NB4 (cell line): ENCODE results near the gene ZSCAN1.
A peak's percentile ranks its signal among the peaks of the same experiment; 100 is the strongest.

Experiments
- DNase-seq: peaks from one replicate; pipeline ENCODE4 v3.0.0; 2010; ENCODE audit warnings: low read depth
- H3K4me3 ChIP-seq: one replicate; pipeline ENCODE4 v1.5.1; 2011; ENCODE audit warnings: mild to moderate bottlenecking, low read depth, low read length, moderate library complexity
- MYC ChIP-seq: IDR thresholded peaks from 2 replicates; pipeline ENCODE4 v1.6.1; 2011; ENCODE audit warnings: low read depth, low read length
- POLR2A ChIP-seq: IDR thresholded peaks from 2 replicates; pipeline ENCODE4 v1.6.1; 2011; ENCODE audit warnings: mild to moderate bottlenecking; ENCODE audit not compliant: insufficient read length; ENCODE audit errors: extremely low read depth
- TF ChIP-seq, protein P1 (sequence below): IDR thresholded peaks from one replicate; pipeline ENCODE4 v1.5.1; 2012; ENCODE audit warnings: low read depth, low read length
- TF ChIP-seq, protein P2 (sequence below): IDR thresholded peaks from 2 replicates; pipeline ENCODE4 v1.6.1; 2011; ENCODE audit warnings: low read depth, low read length

Gene ZSCAN1

DNA sequence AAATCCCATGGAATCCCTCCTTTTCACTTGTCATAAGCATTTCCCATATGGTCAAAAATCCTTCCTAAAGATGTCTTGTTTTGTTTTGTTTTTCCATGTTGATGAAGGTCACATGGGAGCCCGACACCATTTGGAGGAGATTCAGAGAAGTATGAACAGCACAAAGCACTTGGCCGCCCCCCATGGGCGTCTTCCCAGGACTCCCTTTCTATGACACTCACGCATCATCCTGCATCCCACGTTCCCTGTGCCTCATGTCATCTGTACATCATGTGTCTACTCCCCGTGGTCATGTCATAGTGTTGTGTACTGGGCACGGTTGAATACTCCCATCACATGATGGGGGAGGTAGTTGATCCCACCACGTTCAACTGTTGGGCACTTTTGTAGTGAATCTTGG is 2.0 kb downstream of the ZSCAN1 start:
- TF ChIP-seq, protein P1, sequence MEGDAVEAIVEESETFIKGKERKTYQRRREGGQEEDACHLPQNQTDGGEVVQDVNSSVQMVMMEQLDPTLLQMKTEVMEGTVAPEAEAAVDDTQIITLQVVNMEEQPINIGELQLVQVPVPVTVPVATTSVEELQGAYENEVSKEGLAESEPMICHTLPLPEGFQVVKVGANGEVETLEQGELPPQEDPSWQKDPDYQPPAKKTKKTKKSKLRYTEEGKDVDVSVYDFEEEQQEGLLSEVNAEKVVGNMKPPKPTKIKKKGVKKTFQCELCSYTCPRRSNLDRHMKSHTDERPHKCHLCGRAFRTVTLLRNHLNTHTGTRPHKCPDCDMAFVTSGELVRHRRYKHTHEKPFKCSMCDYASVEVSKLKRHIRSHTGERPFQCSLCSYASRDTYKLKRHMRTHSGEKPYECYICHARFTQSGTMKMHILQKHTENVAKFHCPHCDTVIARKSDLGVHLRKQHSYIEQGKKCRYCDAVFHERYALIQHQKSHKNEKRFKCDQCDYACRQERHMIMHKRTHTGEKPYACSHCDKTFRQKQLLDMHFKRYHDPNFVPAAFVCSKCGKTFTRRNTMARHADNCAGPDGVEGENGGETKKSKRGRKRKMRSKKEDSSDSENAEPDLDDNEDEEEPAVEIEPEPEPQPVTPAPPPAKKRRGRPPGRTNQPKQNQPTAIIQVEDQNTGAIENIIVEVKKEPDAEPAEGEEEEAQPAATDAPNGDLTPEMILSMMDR = no peak
- H3K4me3 ChIP-seq = no peak overlapping the region
- DNase-seq = no peak

DNA sequence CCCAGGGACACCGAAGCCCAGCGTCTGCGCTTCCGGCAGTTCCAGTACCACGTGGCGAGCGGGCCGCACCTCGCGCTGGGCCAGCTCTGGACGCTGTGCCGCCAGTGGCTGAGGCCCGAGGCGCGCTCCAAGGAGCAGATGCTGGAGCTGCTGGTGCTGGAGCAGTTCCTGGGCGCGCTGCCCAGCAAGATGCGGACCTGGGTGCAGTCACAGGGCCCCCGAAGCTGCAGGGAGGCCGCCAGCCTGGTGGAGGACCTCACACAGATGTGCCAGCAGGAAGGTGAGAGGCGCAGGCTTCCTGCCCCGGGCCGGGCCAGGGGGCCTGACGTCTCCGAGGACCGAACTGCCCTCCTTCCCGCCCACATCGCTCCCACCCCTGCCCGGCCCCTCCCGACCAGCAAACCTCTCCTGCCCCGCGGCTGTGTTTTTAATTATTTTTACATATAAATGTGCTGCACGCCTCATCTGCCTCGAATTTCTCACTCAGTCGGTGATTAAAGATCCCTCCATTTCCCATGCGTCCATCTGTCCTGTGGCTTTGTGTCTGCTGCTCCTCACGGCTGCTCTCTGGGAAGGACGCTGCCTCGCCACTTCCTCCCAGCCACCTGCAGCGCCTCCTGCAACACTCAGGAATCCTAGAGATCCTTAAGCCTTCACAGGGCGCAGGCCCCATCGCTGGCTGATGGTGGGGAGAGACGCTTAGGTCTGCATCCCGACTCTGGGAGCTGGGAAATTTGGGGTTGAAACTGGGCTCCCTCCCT is 4.3 kb downstream of the ZSCAN1 start:
- no peak overlapping the region for H3K4me3 ChIP-seq
- TF ChIP-seq MYC = no peak
- TF ChIP-seq, protein P2, sequence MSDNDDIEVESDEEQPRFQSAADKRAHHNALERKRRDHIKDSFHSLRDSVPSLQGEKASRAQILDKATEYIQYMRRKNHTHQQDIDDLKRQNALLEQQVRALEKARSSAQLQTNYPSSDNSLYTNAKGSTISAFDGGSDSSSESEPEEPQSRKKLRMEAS = no peak
- TF ChIP-seq POLR2A = no peak
- TF ChIP-seq, protein P1 = no peak
- no peak for DNase-seq

DNA sequence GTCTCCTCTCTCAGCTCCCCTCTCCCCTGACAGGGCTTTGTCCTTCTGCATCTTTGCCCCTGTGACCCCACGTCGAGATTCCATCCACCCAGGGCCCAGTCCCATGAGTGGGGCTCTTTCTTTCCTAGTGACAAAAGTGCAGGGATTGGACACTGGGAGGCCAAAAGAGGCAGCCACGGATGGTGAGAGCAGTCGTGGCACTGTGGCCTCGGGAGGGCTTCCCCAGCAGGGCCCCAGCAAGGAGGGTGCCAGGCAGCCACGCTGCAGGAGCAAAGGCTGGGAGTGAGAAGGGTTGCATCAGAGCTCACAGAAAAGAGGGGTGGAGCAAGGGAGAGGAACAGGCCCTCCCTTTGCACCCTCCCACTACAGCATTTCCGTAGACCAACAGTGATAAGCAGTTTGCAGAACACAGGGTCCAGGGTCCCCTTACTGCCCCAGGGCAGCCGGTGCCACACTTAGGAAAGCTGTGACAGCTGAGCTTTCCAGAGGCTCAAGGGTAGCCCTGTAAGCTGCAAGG is 4.9 kb downstream of the ZSCAN1 start:
- H3K4me3 ChIP-seq = no peak overlapping the region
- peak; percentile 22 for DNase-seq
- TF ChIP-seq MYC (no peak), POLR2A (no peak)
- TF ChIP-seq, protein P1 = no peak
- TF ChIP-seq, protein P2 = no peak

DNA sequence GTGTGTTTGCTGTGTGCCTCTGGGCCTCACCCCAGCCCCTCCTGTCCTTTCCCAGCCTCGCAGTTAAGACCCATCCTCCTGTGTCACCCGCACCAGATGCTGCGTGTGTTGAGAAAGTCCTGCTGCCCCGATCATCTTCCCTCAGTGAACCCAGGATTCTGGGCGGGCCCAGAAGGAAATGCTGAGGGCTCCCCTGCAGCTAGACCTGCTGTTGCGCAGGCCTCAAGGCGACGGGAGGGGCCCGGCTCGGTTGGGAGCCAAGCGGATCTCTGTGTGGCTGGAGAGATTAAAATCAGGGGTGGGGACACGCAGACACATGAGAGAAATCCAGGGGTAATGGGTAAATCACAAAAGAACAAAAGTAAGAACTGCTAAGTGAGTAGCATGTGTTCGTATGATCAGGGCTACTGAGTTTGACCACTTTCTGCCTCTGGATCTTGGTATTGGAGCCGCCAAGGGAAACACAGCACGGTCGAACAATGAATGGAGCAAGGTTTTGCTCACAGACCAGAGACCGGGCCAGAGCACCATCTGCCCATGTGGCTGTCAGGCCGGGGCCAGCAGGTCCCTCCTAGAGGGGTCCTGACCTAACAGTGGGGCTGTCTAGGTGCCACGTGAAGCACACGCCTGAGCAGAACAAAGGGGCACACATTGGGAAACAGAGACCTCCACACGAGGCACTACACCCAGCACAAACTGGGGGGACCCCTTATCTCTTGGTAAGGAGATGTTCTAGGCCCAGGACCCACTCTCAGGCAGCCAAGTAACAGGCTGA is 7.1 kb downstream of the ZSCAN1 start:
- no peak overlapping the region for H3K4me3 ChIP-seq
- no peak for TF ChIP-seq MYC
- TF ChIP-seq, protein P2 = no peak
- no peak for TF ChIP-seq POLR2A
- TF ChIP-seq, protein P1 = no peak
- no peak for DNase-seq

DNA sequence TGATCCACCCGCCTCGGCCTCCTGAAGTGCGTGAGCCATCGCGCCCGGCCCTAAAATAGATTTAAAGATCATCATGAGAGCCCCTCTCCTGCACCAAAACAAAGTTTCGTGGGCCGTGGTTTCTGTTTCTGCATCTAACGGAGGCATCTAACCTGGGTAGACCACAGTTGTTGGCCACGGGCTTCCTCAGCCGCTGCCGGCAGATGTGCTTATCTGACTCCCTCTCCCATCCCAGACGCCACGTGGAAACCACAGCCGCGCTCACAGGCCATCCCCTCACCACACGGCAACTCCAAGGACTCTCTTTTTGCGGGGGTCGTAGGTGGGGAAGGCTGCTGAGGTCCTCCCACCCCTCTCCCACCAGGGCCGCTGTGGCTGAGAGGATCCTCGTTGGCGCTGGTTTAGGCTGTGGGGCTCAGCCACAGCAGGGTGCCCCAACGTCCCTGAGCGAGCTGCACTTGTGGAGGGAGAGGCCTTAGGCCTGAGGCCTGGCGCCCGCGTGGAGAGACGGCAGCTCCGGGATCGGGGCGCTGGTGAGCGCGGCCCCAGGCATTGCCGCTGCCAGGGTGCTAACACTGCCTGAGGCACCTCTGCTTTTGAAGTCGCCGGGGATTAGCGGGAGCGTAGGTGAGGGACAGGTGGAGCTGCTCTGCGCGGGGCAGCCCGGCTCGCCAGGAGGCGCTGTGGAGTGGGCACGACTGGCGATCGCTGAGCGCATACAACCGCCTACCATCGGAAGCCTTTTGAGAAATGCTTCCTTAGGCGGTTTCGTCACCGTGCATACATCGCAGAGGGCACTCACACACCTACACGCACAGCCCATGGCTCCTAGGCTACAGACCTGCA is 8.9 kb downstream of the ZSCAN1 start:
- TF ChIP-seq POLR2A = no peak
- TF ChIP-seq MYC = no peak
- TF ChIP-seq, protein P2 = no peak
- TF ChIP-seq, protein P1 = no peak
- no peak overlapping the region for H3K4me3 ChIP-seq
- DNase-seq = no peak
